HEK293 (cell line): ENCODE results near the gene SLC6A16.

Source experiments
- GFI1B ChIP-seq: fragments of 450-650 bp; formaldehyde crosslinking; IDR thresholded peaks from 2 replicates; pipeline ENCODE4 v1.5.1; 2016; ENCODE audit warnings: missing biosample characterization, missing genetic modification characterization
- GLI4 ChIP-seq: fragments of 450-650 bp; formaldehyde crosslinking; IDR thresholded peaks from 2 replicates; pipeline ENCODE4 v1.5.1; 2016; ENCODE audit warnings: missing biosample characterization, missing genetic modification characterization
- GLIS1 ChIP-seq: fragments of 450-650 bp; formaldehyde crosslinking; IDR thresholded peaks from 2 replicates; pipeline ENCODE4 v1.5.1; 2016; ENCODE audit warnings: missing biosample characterization, missing genetic modification characterization
- KLF10 ChIP-seq: fragments of 450-650 bp; IDR thresholded peaks from 2 replicates; pipeline ENCODE4 v1.5.1; 2018; ENCODE audit warnings: missing biosample characterization, mild to moderate bottlenecking, missing genetic modification characterization
- MZF1 ChIP-seq: fragments of 450-650 bp; formaldehyde crosslinking; IDR thresholded peaks from 2 replicates; pipeline ENCODE4 v1.5.1; 2017; ENCODE audit warnings: missing biosample characterization, missing genetic modification characterization, borderline replicate concordance
- REPIN1 ChIP-seq: fragments of 450-650 bp; formaldehyde crosslinking; IDR thresholded peaks from 2 replicates; pipeline ENCODE4 v1.5.1; 2017; ENCODE audit warnings: missing biosample characterization, missing genetic modification characterization, low read depth
- SETDB1 ChIP-seq: IDR thresholded peaks from one replicate; pipeline ENCODE4 v1.6.1; 2017; ENCODE audit warnings: mild to moderate bottlenecking, low read length, moderate library complexity, mixed read lengths; ENCODE audit not compliant: insufficient read length
- SP2 ChIP-seq: fragments of 450-650 bp; formaldehyde crosslinking; IDR thresholded peaks from 2 replicates; pipeline ENCODE4 v1.5.1; 2016; ENCODE audit warnings: missing biosample characterization, missing genetic modification characterization
- ZNF174 ChIP-seq: fragments of 450-650 bp; formaldehyde crosslinking; IDR thresholded peaks from 2 replicates; pipeline ENCODE4 v1.5.0; 2017; ENCODE audit warnings: missing biosample characterization, mild to moderate bottlenecking, missing genetic modification characterization
- ZNF239 ChIP-seq: fragments of 450-650 bp; formaldehyde crosslinking; IDR thresholded peaks from 2 replicates; pipeline ENCODE4 v1.5.1; 2016; ENCODE audit warnings: missing biosample characterization, missing genetic modification characterization
- ZNF37A ChIP-seq: fragments of 450-650 bp; IDR thresholded peaks from 2 replicates; pipeline ENCODE4 v1.5.1; 2018; ENCODE audit warnings: missing biosample characterization, missing genetic modification characterization
- ZNF433 ChIP-seq: fragments of 450-650 bp; formaldehyde crosslinking; IDR thresholded peaks from 2 replicates; pipeline ENCODE4 v1.5.1; 2016; ENCODE audit warnings: missing biosample characterization, missing genetic modification characterization, low read depth
- ZNF529 ChIP-seq: fragments of 450-650 bp; formaldehyde crosslinking; IDR thresholded peaks from 2 replicates; pipeline ENCODE4 v1.5.1; 2017; ENCODE audit warnings: missing genetic modification characterization, missing biosample characterization; ENCODE audit not compliant: insufficient replicate concordance
- ZNF530 ChIP-seq: fragments of 450-650 bp; formaldehyde crosslinking; IDR thresholded peaks from 2 replicates; pipeline ENCODE4 v1.5.1; 2016; ENCODE audit warnings: low read depth, missing biosample characterization, missing genetic modification characterization
- ZNF660 ChIP-seq: fragments of 450-650 bp; IDR thresholded peaks from 2 replicates; pipeline ENCODE4 v1.5.1; 2018; ENCODE audit warnings: missing biosample characterization, mild to moderate bottlenecking, missing genetic modification characterization
- ZNF792 ChIP-seq: fragments of 450-650 bp; formaldehyde crosslinking; IDR thresholded peaks from 2 replicates; pipeline ENCODE4 v1.5.1; 2016; ENCODE audit warnings: missing biosample characterization, missing genetic modification characterization
- TF ChIP-seq, protein P1 (sequence below): fragments of 450-650 bp; formaldehyde crosslinking; IDR thresholded peaks from 2 replicates; pipeline ENCODE4 v1.5.1; 2016; ENCODE audit warnings: missing biosample characterization, missing genetic modification characterization
- TF ChIP-seq, protein P2 (sequence below): fragments of 450-650 bp; formaldehyde crosslinking; IDR thresholded peaks from 2 replicates; pipeline ENCODE4 v1.5.1; 2016; ENCODE audit warnings: missing biosample characterization, missing genetic modification characterization, low read depth
- TF ChIP-seq, protein P3 (sequence below): fragments of 450-650 bp; formaldehyde crosslinking; optimal IDR thresholded peaks from 2 replicates; pipeline ENCODE3; 2016; ENCODE audit warnings: missing biosample characterization, mild to moderate bottlenecking, missing genetic modification characterization
- TF ChIP-seq, protein P4 (sequence below): fragments of 450-650 bp; formaldehyde crosslinking; IDR thresholded peaks from 2 replicates; pipeline ENCODE4 v1.5.1; 2016; ENCODE audit warnings: missing biosample characterization, missing genetic modification characterization, borderline replicate concordance
- TF ChIP-seq, protein P5 (sequence below): fragments of 450-650 bp; formaldehyde crosslinking; IDR thresholded peaks from 2 replicates; pipeline ENCODE4 v1.5.1; 2017; ENCODE audit warnings: missing biosample characterization, mild to moderate bottlenecking, missing genetic modification characterization, moderate library complexity
- TF ChIP-seq, protein P6 (sequence below): fragments of 450-650 bp; formaldehyde crosslinking; IDR thresholded peaks from 2 replicates; pipeline ENCODE4 v1.5.1; 2016; ENCODE audit warnings: missing biosample characterization, missing genetic modification characterization
- TF ChIP-seq, protein P7 (sequence below): fragments of 450-650 bp; formaldehyde crosslinking; IDR thresholded peaks from 2 replicates; pipeline ENCODE4 v1.5.1; 2016; ENCODE audit warnings: missing biosample characterization, missing genetic modification characterization

The SLC6A16 gene

DNA sequence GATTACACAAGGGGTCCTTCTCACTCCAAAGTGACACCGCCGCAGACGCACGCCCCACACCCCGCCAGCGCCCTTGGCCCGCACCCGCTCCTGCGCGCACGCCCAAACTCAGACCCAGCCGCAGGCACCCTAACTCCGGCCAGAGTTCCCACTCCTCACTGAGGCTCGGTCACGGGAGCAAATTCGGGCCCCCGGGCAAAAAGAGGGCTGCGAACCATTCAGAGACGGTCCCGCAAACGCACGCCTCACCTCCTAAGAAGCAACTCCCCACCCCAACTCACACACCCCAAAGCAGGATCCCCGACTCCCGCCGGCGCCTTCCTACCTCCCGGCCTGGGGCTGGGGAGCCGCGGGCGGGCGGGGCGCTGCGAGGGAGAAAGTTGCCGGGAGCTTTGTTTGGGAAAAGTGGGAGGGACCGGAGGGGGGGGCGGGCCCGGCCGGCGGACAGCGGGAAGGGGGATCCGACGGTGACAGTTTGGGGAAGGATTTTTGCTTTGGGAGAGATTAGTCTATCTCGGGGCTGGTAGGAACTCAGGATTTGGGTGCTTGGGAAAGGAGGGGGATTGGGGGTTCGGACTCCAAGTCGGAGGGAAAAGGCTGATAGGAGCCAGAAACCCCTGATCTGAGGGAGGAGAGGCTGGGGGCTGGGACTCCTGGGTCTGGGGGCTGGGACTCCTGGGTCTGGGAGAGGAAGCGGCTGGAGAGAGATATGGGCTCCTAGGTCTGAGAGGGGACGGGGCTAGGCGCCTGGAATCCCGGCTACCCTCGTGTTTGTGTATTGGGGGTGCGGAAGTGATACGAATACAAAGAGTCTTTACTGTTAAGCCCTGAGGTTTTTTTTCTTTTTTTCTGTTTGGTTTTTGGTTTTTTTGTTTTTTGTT is 37.3 kb upstream of the SLC6A16 start, which contains the start of gene TEAD2 (continued):
- no peak for TF ChIP-seq GLI4 (tag by site-specific recombination)
- TF ChIP-seq ZNF37A, result no peak
- TF ChIP-seq REPIN1 (tag by site-specific recombination), result no peak
- TF ChIP-seq, protein P1, sequence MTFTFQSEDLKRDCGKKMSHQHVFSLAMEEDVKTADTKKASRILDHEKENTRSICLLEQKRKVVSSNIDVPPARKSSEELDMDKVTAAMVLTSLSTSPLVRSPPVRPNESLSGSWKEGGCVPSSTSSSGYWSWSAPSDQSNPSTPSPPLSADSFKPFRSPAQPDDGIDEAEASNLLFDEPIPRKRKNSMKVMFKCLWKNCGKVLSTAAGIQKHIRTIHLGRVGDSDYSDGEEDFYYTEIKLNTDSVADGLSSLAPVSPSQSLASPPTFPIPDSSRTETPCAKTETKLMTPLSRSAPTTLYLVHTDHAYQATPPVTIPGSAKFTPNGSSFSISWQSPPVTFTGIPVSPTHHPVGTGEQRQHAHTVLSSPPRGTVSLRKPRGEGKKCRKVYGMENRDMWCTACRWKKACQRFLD (tag by site-specific recombination), result no peak
- no peak for TF ChIP-seq ZNF174 (tag by site-specific recombination)
- TF ChIP-seq, protein P2, sequence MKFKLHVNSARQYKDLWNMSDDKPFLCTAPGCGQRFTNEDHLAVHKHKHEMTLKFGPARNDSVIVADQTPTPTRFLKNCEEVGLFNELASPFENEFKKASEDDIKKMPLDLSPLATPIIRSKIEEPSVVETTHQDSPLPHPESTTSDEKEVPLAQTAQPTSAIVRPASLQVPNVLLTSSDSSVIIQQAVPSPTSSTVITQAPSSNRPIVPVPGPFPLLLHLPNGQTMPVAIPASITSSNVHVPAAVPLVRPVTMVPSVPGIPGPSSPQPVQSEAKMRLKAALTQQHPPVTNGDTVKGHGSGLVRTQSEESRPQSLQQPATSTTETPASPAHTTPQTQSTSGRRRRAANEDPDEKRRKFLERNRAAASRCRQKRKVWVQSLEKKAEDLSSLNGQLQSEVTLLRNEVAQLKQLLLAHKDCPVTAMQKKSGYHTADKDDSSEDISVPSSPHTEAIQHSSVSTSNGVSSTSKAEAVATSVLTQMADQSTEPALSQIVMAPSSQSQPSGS (tag by site-specific recombination), result no peak
- TF ChIP-seq, protein P3, sequence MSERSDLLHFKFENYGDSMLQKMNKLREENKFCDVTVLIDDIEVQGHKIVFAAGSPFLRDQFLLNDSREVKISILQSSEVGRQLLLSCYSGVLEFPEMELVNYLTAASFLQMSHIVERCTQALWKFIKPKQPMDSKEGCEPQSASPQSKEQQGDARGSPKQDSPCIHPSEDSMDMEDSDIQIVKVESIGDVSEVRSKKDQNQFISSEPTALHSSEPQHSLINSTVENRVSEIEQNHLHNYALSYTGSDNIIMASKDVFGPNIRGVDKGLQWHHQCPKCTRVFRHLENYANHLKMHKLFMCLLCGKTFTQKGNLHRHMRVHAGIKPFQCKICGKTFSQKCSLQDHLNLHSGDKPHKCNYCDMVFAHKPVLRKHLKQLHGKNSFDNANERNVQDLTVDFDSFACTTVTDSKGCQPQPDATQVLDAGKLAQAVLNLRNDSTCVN (tag by site-specific recombination), result peak; percentile 72
- peak; percentile 84 for TF ChIP-seq GLIS1 (tag by site-specific recombination)
- TF ChIP-seq GFI1B (tag by site-specific recombination), result no peak
- no peak for TF ChIP-seq KLF10 (tag by site-specific recombination)
- TF ChIP-seq SETDB1, result no peak
- 0 out of 2 replicates have a peak, but pooled peaks have one; percentile 51 for TF ChIP-seq MZF1
- no peak for TF ChIP-seq ZNF433
- no peak for TF ChIP-seq ZNF239 (tag by site-specific recombination)
- no peak for TF ChIP-seq ZNF529 (tag by site-specific recombination)
- TF ChIP-seq, protein P4, sequence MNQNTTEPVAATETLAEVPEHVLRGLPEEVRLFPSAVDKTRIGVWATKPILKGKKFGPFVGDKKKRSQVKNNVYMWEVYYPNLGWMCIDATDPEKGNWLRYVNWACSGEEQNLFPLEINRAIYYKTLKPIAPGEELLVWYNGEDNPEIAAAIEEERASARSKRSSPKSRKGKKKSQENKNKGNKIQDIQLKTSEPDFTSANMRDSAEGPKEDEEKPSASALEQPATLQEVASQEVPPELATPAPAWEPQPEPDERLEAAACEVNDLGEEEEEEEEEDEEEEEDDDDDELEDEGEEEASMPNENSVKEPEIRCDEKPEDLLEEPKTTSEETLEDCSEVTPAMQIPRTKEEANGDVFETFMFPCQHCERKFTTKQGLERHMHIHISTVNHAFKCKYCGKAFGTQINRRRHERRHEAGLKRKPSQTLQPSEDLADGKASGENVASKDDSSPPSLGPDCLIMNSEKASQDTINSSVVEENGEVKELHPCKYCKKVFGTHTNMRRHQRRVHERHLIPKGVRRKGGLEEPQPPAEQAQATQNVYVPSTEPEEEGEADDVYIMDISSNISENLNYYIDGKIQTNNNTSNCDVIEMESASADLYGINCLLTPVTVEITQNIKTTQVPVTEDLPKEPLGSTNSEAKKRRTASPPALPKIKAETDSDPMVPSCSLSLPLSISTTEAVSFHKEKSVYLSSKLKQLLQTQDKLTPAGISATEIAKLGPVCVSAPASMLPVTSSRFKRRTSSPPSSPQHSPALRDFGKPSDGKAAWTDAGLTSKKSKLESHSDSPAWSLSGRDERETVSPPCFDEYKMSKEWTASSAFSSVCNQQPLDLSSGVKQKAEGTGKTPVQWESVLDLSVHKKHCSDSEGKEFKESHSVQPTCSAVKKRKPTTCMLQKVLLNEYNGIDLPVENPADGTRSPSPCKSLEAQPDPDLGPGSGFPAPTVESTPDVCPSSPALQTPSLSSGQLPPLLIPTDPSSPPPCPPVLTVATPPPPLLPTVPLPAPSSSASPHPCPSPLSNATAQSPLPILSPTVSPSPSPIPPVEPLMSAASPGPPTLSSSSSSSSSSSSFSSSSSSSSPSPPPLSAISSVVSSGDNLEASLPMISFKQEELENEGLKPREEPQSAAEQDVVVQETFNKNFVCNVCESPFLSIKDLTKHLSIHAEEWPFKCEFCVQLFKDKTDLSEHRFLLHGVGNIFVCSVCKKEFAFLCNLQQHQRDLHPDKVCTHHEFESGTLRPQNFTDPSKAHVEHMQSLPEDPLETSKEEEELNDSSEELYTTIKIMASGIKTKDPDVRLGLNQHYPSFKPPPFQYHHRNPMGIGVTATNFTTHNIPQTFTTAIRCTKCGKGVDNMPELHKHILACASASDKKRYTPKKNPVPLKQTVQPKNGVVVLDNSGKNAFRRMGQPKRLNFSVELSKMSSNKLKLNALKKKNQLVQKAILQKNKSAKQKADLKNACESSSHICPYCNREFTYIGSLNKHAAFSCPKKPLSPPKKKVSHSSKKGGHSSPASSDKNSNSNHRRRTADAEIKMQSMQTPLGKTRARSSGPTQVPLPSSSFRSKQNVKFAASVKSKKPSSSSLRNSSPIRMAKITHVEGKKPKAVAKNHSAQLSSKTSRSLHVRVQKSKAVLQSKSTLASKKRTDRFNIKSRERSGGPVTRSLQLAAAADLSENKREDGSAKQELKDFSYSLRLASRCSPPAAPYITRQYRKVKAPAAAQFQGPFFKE, result no peak
- TF ChIP-seq, protein P5, sequence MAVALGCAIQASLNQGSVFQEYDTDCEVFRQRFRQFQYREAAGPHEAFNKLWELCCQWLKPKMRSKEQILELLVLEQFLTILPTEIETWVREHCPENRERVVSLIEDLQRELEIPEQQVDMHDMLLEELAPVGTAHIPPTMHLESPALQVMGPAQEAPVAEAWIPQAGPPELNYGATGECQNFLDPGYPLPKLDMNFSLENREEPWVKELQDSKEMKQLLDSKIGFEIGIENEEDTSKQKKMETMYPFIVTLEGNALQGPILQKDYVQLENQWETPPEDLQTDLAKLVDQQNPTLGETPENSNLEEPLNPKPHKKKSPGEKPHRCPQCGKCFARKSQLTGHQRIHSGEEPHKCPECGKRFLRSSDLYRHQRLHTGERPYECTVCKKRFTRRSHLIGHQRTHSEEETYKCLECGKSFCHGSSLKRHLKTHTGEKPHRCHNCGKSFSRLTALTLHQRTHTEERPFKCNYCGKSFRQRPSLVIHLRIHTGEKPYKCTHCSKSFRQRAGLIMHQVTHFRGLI (tag by site-specific recombination), result peak; percentile 25; the same call in 1 of the 2 replicates
- TF ChIP-seq SP2 (tag by site-specific recombination), result peak; percentile 58
- no peak for TF ChIP-seq ZNF530 (tag by site-specific recombination)
- TF ChIP-seq, protein P6, sequence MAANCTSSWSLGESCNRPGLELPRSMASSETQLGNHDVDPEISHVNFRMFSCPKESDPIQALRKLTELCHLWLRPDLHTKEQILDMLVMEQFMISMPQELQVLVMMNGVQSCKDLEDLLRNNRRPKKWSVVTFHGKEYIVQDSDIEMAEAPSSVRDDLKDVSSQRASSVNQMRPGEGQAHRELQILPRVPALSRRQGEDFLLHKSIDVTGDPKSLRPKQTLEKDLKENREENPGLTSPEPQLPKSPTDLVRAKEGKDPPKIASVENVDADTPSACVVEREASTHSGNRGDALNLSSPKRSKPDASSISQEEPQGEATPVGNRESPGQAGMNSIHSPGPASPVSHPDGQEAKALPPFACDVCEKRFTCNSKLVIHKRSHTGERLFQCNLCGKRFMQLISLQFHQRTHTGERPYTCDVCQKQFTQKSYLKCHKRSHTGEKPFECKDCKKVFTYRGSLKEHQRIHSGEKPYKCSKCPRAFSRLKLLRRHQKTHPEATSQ, result no peak
- TF ChIP-seq ZNF660 (tag by site-specific recombination), result no peak
- TF ChIP-seq, protein P7, sequence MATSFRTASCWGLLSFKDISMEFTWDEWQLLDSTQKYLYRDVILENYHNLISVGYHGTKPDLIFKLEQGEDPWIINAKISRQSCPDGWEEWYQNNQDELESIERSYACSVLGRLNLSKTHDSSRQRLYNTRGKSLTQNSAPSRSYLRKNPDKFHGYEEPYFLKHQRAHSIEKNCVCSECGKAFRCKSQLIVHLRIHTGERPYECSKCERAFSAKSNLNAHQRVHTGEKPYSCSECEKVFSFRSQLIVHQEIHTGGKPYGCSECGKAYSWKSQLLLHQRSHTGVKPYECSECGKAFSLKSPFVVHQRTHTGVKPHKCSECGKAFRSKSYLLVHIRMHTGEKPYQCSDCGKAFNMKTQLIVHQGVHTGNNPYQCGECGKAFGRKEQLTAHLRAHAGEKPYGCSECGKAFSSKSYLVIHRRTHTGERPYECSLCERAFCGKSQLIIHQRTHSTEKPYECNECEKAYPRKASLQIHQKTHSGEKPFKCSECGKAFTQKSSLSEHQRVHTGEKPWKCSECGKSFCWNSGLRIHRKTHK (tag by site-specific recombination), result no peak
- TF ChIP-seq ZNF792 (tag by site-specific recombination), result no peak
